H1 (cell line): ENCODE data around the gene LMBR1.

Experiments
- EGR1 ChIP-seq: IDR thresholded peaks from 2 replicates; pipeline ENCODE4 v1.6.1; 2011; ENCODE audit warnings: low read depth, low read length, borderline replicate concordance
- EP300 ChIP-seq, 2 experiments: IDR thresholded peaks; 1 replicate in 1 of 2; 2 replicates in 1 of 2; pipeline ENCODE4 v1.6.1; 2011 to 2012; ENCODE audit warnings: low read depth in 2 of 2, low read length in 2 of 2, mild to moderate bottlenecking in 2 of 2, borderline replicate concordance in 1 of 2, inconsistent platforms in 1 of 2, moderate library complexity in 1 of 2
- GABPA ChIP-seq: IDR thresholded peaks from 2 replicates; pipeline ENCODE4 v1.6.1; 2011; ENCODE audit warnings: mild to moderate bottlenecking, low read length, moderate library complexity, borderline replicate concordance; ENCODE audit not compliant: insufficient read depth
- JUND ChIP-seq: IDR thresholded peaks from 2 replicates; pipeline ENCODE4 v1.6.1; 2011; ENCODE audit warnings: mild to moderate bottlenecking, improper control_type of control experiment, low read length
- NRF1 ChIP-seq: IDR thresholded peaks from 2 replicates; pipeline ENCODE4 v1.6.1; 2011; ENCODE audit warnings: mild to moderate bottlenecking, low read depth, low read length, improper control_type of control experiment
- SUZ12 ChIP-seq: fragments of 200-600 bp; sonication (generic); IDR thresholded peaks from 2 replicates; pipeline ENCODE4 v1.6.1; 2012; ENCODE audit warnings: mild to moderate bottlenecking, inconsistent platforms, low read length, moderate library complexity, mixed read lengths
- TF ChIP-seq, protein P1 (sequence below), 3 experiments: IDR thresholded peaks; 1 replicate in 2 of 3; 2 replicates in 1 of 3; pipeline versions ENCODE4 v1.5.1 to v1.6.1; 2011; ENCODE audit warnings: low read length in 3 of 3, mild to moderate bottlenecking in 3 of 3, inconsistent platforms in 2 of 3, low read depth in 1 of 3, moderate library complexity in 1 of 3; ENCODE audit not compliant: insufficient read depth in 1 of 3; ENCODE audit errors: control extremely low read depth in 1 of 3

DNA sequence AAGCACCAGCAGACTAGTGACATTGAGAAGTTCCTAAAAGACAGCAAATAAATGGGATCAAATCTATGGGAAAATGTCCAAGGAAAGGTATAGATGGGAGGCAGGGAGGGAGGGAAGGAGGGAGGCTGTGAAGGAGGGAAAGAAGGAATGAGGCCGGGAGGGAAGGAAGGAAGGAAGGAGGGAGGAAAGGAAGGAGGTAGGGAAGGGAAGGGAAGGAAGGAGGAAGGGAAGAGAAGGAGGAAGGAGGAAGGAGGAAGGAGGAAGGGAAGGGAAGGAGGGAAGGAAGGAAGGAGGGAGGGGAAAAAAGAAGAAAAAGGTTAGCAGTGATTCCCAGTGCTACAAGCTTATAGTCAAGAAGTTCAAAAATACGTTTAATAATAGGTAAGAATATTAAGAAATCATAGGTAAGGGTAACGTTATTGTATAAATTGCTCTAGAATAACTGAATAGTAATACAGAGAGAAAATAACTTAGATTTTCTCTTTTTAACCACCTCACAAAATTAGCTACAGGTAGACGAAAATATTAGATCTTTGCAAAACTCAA lies 106.9 kb downstream of the LMBR1 start:
- TF ChIP-seq GABPA: no peak
- TF ChIP-seq EGR1: no peak
- TF ChIP-seq NRF1: no peak
- TF ChIP-seq, protein P1, sequence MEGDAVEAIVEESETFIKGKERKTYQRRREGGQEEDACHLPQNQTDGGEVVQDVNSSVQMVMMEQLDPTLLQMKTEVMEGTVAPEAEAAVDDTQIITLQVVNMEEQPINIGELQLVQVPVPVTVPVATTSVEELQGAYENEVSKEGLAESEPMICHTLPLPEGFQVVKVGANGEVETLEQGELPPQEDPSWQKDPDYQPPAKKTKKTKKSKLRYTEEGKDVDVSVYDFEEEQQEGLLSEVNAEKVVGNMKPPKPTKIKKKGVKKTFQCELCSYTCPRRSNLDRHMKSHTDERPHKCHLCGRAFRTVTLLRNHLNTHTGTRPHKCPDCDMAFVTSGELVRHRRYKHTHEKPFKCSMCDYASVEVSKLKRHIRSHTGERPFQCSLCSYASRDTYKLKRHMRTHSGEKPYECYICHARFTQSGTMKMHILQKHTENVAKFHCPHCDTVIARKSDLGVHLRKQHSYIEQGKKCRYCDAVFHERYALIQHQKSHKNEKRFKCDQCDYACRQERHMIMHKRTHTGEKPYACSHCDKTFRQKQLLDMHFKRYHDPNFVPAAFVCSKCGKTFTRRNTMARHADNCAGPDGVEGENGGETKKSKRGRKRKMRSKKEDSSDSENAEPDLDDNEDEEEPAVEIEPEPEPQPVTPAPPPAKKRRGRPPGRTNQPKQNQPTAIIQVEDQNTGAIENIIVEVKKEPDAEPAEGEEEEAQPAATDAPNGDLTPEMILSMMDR (IDR thresholded peaks at IDR 0.05; ENCODE audit: control extremely low read depth in 1 of 3, insufficient read depth in 1 of 3, low read depth in 1 of 3, low read length in 3 of 3): no peak
- TF ChIP-seq SUZ12: no peak
- no peak for TF ChIP-seq EP300 (IDR thresholded peaks at IDR 0.05; ENCODE audit: borderline replicate concordance in 1 of 2, low read depth in 2 of 2, low read length in 2 of 2)
- TF ChIP-seq JUND: no peak
